Measurements from ENCODE around the gene SYNGR3.

The SYNGR3 gene

GRCh38 chr16:1976216-1976520 is 13.6 kb upstream of the SYNGR3 start:
- Mint-ChIP-seq H3K27me3 (peaks cover 0 to 12% of the 10 kb centered on the region in 2 donors), H3K27ac (no peak overlapping the region), H3K9me3 (no peaks in the 10 kb centered on the region), H3K4me3 (no peak overlapping the region), H3K4me1 (ENCODE audit: low read depth in 2 of 2) (peaks cover 15 to 19% of the 10 kb centered on the region in 2 donors), H3K36me3 (ENCODE audit: insufficient read depth) (peaks cover 30% of the 10 kb centered on the region)
- ATAC-seq (replicated peaks) = no peak
- DNase-seq = no peak

GRCh38 chr16:1976951-1977874 is 12.6 kb upstream of the SYNGR3 start:
- no peaks in the 10 kb centered on the region for H3K9me3 Mint-ChIP-seq
- H3K27ac Mint-ChIP-seq = no peak overlapping the region

GRCh38 chr16:1977875-1978268 is 11.9 kb upstream of the SYNGR3 start:
- Mint-ChIP-seq H3K9me3 (no peaks in the 10 kb centered on the region), H3K36me3 (ENCODE audit: insufficient read depth) (peaks cover 27% of the 10 kb centered on the region)
- no peak for ATAC-seq (replicated peaks)

More at GRCh38 chr16:1976951-1977874, 12.6 kb upstream of the SYNGR3 start:
- DNase-seq (no peak), ATAC-seq (replicated peaks) (no peak)
- Mint-ChIP-seq H3K4me3 (no peak overlapping the region), H3K36me3 (ENCODE audit: insufficient read depth) (peaks cover 27% of the 10 kb centered on the region), H3K27me3 (peaks cover 0 to 23% of the 10 kb centered on the region in 2 donors), H3K4me1 (ENCODE audit: low read depth in 2 of 2) (peaks cover 5 to 10% of the 10 kb centered on the region in 2 donors)

GRCh38 chr16:1978476-1979120 is 11.2 kb upstream of the SYNGR3 start:
- Mint-ChIP-seq H3K27ac (no peak overlapping the region), H3K4me1 (ENCODE audit: low read depth in 2 of 2) (peaks cover 0 to 11% of the 10 kb centered on the region in 2 donors), H3K4me3 (no peak overlapping the region), H3K36me3 (ENCODE audit: insufficient read depth) (peaks cover 27% of the 10 kb centered on the region), H3K27me3 (peaks cover 0 to 34% of the 10 kb centered on the region in 2 donors), H3K9me3 (no peaks in the 10 kb centered on the region)
- ATAC-seq (replicated peaks) = no peak
- no peak for DNase-seq

More at GRCh38 chr16:1977875-1978268, 11.9 kb upstream of the SYNGR3 start:
- Mint-ChIP-seq H3K27ac (no peak overlapping the region), H3K27me3 (peaks cover 0 to 30% of the 10 kb centered on the region in 2 donors), H3K4me3 (no peak overlapping the region), H3K4me1 (ENCODE audit: low read depth in 2 of 2) (peaks cover 2 to 8% of the 10 kb centered on the region in 2 donors)
- DNase-seq = no peak

GRCh38 chr16:1979271-1980029 is 10.3 kb upstream of the SYNGR3 start:
- H3K9me3 Mint-ChIP-seq = no peaks in the 10 kb centered on the region
- peaks cover 29% of the 10 kb centered on the region for H3K36me3 Mint-ChIP-seq (ENCODE audit: insufficient read depth)
- H3K4me1 Mint-ChIP-seq (ENCODE audit: low read depth in 2 of 2) = peaks cover 0 to 11% of the 10 kb centered on the region in 2 donors
- no peak for ATAC-seq (replicated peaks)
- no peak for DNase-seq
- no peak overlapping the region for H3K4me3 Mint-ChIP-seq
- H3K27me3 Mint-ChIP-seq = peaks cover 0 to 34% of the 10 kb centered on the region in 2 donors
- no peak overlapping the region for H3K27ac Mint-ChIP-seq

GRCh38 chr16:1980030-1980769 is 9.6 kb upstream of the SYNGR3 start:
- Mint-ChIP-seq H3K4me1 (ENCODE audit: low read depth in 2 of 2) (peaks cover 4 to 14% of the 10 kb centered on the region in 2 donors), H3K36me3 (ENCODE audit: insufficient read depth) (peaks cover 23% of the 10 kb centered on the region), H3K27ac (peak overlapping the region in 1 of 2 donors; percentile 12), H3K27me3 (peaks cover 0 to 34% of the 10 kb centered on the region in 2 donors), H3K9me3 (no peaks in the 10 kb centered on the region), H3K4me3 (no peak overlapping the region)
- ATAC-seq (replicated peaks) (no peak), DNase-seq (no peak)

- no peak for DNase-seq
- no peak overlapping the region for H3K4me3 Mint-ChIP-seq
- H3K9me3 Mint-ChIP-seq = no peaks in the 10 kb centered on the region
- H3K27me3 Mint-ChIP-seq = peaks cover 0 to 34% of the 10 kb centered on the region in 2 donors
- H3K4me1 Mint-ChIP-seq (ENCODE audit: low read depth in 2 of 2) = peaks cover 4 to 14% of the 10 kb centered on the region in 2 donors
- H3K27ac Mint-ChIP-seq = peak overlapping the region in 1 of 2 donors; percentile 12
- ATAC-seq (replicated peaks) = no peak
- H3K36me3 Mint-ChIP-seq (ENCODE audit: insufficient read depth) = peaks cover 23% of the 10 kb centered on the region
These were observed 9.0 kb upstream of the SYNGR3 start for GRCh38 chr16:1980770-1981087.

- H3K9me3 Mint-ChIP-seq = no peaks in the 10 kb centered on the region
- H3K4me1 Mint-ChIP-seq (ENCODE audit: low read depth in 2 of 2) = peaks cover 4 to 14% of the 10 kb centered on the region in 2 donors
- peak within 1 kb of the TSS in 1 of 2 donors; percentile 12 for H3K27ac Mint-ChIP-seq
- H3K27me3 Mint-ChIP-seq = peaks cover 0 to 34% of the 10 kb centered on the region in 2 donors
- peak within 1 kb of the TSS in 1 of 2 donors; percentile 75 for H3K4me3 Mint-ChIP-seq
- DNase-seq (no peak), ATAC-seq (replicated peaks) (no peak)
- peaks cover 23% of the 10 kb centered on the region for H3K36me3 Mint-ChIP-seq (ENCODE audit: insufficient read depth)
These were observed 8.4 kb upstream of the SYNGR3 start, which contains the start of gene NOXO1 for GRCh38 chr16:1981398-1981836. NOXO1 (minus strand) TSS chr16:1981469; CDS start chr16:1981179, 290 bp downstream.

GRCh38 chr16:1982013-1982433 is 7.7 kb upstream of the SYNGR3 start:
- H3K4me1 Mint-ChIP-seq (ENCODE audit: low read depth in 2 of 2) = peaks cover 4 to 14% of the 10 kb centered on the region in 2 donors

GRCh38 chr16:1982991-1983543 is 6.7 kb upstream of the SYNGR3 start:
- peak overlapping the region; percentile 69 to 75 for H3K4me3 Mint-ChIP-seq
- DNase-seq (no peak), ATAC-seq (replicated peaks) (no peak)
- no peaks in the 10 kb centered on the region for H3K9me3 Mint-ChIP-seq
- H3K36me3 Mint-ChIP-seq (ENCODE audit: insufficient read depth) = peaks cover 11% of the 10 kb centered on the region
- peaks cover 4 to 14% of the 10 kb centered on the region in 2 donors for H3K4me1 Mint-ChIP-seq (ENCODE audit: low read depth in 2 of 2)
- peaks cover 0 to 34% of the 10 kb centered on the region in 2 donors for H3K27me3 Mint-ChIP-seq
- peak overlapping the region; percentile 63 to 81 for H3K27ac Mint-ChIP-seq

More at GRCh38 chr16:1982013-1982433, 7.7 kb upstream of the SYNGR3 start:
- Mint-ChIP-seq H3K36me3 (ENCODE audit: insufficient read depth) (peaks cover 17% of the 10 kb centered on the region), H3K27me3 (peaks cover 0 to 34% of the 10 kb centered on the region in 2 donors), H3K4me3 (peak overlapping the region in 1 of 2 donors; percentile 75), H3K27ac (no peak overlapping the region), H3K9me3 (no peaks in the 10 kb centered on the region)
- ATAC-seq (replicated peaks) (no peak), DNase-seq (no peak)

GRCh38 chr16:1983544-1984346 is 6.0 kb upstream of the SYNGR3 start, which contains the start of gene GFER:
GFER (plus strand) TSS chr16:1984193; CDS start chr16:1984219, 26 bp downstream.
- Mint-ChIP-seq H3K27me3 (peaks cover under 1 to 39% of the 10 kb centered on the region in 2 donors), H3K9me3 (no peaks in the 10 kb centered on the region), H3K27ac (peak within 1 kb of the TSS; percentile 63 to 81), H3K4me3 (peak within 1 kb of the TSS; percentile 69 to 75), H3K4me1 (ENCODE audit: low read depth in 2 of 2) (peaks cover 4 to 14% of the 10 kb centered on the region in 2 donors), H3K36me3 (ENCODE audit: insufficient read depth) (peaks cover 11% of the 10 kb centered on the region)
- DNase-seq = peak in 2 of 3 experiments; percentile 47 to 63
- peak; percentile 77 for ATAC-seq (replicated peaks)

Data from effector memory CD8-positive, alpha-beta T cell (primary cell).